NCI-H1105 (cell line): ENCODE results near the gene LRRTM4.
"Not testable (repeated sequence)": the region's sequence is repeated elsewhere in the genome, so short reads cannot be mapped to it uniquely, and the experiment has no call there.

Experiments
- DNase-seq: peaks from one replicate; lab custom pipeline; 2025; lab: John Stamatoyannopoulos, UW

Gene LRRTM4

DNA sequence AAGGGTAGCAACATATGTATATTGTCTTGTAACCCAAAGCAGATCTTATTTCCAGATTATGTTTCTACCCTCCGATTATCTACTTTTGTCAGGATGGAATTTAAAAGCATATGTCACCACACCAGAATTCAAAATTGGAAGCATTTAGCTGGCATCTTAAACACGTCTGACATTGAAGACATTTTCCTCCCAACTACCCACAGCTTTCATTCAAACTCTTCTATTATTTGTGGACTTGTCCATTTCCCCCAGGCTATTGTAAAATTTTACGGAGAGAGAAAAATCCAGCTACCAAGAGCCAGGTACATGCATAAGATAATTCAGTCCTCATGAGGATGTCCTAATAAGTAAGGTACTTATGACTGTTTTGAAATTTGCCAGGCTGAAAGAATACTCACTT is 659.3 kb downstream of the LRRTM4 start:
- no peak for DNase-seq

DNA sequence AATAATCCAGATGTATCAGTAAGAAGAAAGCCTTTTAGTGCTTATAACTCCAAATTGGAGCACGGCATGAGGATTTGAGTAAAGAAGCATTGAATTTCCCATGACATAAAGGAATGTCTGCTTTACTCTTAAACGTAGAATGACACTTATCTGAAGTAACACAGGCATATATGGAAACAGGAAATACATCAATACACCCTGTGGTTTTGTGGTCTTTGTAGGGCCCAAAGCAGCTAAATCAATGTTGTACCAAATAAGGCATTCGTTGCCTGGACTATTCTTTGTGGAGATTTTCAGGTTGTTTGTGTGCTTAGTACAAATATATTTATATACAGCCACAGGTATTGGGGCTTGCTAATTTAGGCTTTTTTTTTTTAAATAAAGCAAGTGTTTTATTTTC is 660.5 kb downstream of the LRRTM4 start:
- DNase-seq: no peak

DNA sequence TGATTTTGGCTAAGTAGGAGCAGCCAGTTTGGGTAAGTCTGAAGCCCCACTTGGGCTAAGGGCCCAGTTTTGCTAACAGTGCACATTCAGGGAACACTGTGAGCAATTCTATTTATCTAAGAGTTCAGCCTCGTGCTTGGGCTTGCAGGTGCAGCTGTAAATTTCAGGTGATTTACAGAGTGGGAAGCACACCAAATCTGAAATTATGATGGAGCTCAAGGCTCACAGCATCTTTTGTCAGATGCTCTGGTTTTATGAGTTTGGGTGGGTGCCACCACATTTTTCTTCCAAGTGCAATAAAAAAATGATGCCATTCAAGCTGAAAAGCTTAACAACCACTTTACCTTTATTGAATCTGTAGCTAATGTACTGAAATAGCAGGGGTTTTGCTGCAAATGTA is 671.2 kb downstream of the LRRTM4 start:
- peak; percentile 95 for DNase-seq

DNA sequence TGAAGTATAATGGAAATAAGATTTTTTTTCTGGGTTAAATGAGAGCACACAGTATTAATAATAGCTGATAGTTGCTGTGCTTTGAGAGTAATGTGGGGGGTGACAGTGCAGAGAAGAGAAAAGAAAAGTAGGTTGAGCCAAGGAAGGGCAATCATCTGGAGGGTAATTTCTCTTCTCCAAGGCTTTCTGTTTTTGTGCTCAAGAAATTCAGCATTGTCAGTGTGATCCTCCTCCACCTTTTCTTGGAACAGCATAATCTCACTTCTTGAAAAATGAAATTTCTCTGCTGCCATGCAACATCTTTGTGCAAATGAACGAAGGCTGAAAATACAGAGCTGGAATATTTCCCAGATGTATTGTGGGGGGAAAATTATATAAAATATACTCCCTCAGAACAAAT is 673.1 kb downstream of the LRRTM4 start:
- no peak for DNase-seq

DNA sequence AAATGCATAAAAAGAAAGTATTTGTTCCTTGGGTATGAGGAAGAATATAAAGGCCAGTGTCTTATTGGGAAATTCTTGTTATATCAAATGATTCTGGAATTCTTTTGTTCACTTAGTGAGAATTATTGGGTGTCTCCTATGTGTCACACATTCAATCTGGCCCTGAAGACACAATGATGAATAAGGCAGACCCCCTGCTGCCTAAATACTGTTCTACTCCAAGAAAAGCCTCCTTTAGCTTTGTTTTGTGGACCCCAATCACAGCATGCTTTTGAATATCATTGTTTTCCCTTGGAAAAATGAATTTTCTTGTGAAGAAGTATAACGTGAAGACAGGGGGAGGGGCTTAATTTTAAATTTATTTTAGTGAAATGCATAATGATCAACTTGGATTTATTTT is 682.4 kb downstream of the LRRTM4 start:
- DNase-seq: no peak

DNA sequence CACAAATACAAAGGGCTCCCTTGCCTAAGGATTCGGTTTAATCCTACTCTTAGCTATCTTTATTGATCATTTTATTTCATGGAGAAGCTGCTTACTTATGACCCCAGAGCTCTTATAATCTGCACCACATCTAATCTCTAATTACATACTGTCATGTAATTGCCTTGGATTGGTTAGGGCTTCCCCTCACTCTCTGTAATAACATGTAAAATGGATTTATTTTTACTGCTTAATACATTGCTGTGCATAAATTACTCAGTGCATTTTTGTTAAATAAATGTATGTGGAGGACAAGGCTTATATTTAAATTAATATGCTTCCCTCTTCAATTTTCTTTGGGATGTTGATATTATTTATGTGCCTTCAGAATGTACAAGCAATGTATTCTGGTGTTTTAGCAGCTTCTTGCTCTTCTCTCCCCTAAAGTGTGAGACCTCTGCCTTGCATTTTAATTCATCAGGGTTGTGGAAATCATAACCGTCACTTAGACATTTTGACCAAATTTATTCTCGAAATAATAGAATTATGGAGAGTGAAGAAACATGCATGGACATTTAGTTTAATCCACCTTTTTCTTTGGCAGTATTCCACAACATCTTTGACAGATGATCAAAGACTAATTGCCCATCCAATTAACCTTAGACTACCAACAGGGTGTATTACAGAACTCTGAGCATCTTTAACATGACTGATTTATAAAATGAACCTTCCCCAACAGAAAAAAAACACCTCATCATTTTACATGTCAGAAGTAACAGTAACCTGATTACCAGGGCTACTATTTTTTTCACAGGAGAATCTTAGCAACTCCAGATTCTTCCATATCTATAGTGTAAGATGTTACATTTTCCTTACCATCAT is 692.6 kb downstream of the LRRTM4 start:
- no peak for DNase-seq

DNA sequence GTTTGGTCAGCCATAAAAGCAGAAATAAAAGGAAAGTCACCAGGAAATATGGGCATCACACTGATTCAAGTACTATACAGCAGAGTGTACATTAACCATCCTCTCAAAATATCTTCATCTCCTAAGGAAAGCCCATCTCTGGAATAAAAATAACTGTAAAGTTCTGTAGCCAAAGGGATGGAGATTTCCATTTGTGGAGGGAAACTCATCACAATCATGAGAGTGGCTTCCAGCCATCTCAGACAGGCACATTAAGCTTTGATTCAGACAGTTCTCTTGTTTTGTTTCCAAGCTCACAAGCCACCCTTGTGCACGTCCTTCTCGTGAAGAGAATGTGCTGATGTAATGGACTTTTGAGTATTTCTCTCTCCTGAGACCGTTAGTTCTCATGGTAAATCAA is 695.5 kb downstream of the LRRTM4 start:
- DNase-seq: no peak

DNA sequence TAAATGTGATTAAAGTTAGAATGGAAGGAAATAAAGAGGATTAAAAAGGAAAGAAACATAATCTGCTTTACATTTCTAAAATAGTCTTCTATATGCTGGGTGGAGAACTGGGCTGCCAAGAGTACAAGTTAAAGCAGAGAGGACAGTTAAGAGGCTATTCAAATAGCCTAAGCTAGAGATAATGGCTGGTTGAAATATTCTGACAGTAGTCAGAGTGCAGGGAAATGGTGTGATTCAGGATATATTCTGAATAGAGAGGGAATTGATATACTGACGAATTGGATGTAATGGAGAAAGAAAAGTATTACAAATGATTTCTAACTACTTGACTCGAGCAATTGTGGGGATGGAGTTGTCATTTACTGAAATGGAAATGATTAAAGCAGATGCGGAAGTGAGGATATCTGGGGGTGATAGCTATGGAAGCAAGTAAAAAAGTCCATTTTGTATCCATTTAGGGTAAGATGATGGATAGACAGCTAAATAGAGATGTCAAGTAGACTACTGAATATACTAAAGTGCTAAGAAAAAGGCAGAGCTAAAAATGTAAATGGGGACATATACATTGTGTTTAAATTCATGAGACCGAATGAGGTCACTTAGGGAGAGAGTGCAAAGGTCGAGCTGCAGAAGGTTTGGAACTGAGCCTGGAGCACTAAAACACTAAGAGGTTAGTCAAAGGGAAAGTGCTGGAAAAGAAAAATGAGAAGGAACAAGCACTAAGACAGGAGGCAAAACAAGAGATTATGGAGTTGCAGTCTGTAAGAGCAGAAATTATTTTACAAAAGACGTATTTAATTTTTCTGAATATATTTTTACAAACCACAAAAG is 696.8 kb downstream of the LRRTM4 start:
- DNase-seq: no peak

DNA sequence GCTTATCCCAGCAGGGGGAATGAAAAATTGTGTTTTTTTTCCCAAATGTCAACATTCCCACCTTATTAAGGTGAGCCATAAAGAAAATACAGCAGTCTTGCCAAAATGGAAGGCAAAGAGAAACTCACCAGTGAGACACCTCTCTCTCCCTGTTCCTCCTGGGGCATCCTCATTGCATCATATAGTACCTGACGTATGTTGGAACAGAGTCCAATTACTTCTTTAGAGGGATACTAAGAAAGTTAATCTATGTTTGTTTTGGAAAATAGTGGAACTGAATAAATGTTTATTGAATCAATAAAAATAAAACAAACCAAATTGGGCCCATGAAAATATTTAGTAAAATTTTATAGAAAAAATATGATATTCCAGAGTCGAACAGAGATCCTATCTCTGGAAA is 700.4 kb downstream of the LRRTM4 start:
- DNase-seq: no peak

DNA sequence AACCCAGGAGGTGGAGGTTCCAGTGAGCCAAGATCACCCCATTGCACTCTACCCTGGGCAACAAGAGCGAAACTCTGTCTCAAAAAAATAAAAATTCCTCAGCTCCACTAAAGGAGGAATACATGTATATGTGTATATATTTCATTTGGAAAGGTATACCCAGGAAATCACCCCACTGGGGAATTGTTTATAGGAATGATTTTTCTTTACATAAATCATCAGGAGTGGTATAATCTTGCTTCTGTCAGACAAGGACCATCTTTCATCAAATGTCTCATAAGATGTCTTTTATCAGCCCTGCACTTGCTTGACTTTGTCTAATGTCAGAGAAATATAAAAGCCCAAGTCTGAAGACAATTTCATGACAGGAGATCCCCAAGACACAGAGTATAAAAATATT is 709.1 kb downstream of the LRRTM4 start:
- no peak for DNase-seq

DNA sequence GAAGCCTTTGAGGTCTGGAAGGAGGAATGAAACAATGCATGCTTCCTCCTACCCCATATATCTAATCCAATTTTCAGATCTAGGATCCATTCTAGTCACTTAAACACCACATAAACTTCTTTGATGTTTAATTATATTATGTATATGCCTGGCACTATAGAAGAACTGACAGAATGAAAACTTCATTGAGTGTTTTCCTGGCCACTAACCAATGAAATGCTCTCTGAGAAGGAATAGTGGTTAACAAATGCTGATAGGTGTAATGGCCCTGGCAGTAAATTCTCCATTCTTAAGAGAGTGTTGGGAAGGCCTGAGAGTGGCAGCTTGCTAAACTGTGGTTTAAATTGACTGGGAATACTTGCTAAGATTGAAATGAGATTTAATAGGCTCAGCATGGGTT is 710.0 kb downstream of the LRRTM4 start:
- DNase-seq: no peak

DNA sequence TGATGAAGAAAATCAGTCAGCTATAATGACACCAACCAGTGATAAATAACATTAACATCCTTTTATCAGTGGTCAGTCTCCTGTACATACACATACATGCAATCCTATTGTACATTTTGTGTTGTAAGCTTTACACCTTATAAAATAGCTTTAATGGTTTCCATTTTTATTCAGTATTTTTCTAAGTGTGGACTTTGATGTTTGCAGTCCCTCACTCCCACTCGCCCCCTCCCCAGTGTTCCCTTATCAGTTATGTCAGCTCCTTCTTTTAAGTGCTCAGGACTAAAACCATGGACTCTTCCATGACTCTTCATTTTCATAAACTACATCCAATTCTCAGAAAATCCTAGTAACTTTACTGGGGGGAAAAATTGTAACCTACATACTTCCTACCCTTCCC is 713.0 kb downstream of the LRRTM4 start:
- DNase-seq: no peak

DNA sequence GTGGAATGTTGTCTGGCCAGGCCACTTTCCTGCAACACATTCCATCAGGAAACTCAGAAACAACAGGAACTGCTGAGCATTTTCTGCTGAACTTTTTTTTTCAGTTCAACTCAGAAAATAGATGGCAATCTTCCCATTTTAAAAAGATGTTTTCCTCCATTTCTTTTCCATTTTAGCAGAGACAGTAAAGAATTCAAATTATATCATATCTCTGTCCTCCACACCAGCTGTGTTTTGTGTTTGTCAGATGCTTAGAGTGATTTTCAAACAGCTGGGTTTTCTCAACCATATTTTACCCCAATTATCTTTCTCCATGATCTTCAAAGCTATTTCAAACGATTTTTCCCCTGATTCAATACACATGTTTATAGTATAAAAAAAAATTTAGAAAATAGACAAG is 713.4 kb downstream of the LRRTM4 start:
- no peak for DNase-seq

DNA sequence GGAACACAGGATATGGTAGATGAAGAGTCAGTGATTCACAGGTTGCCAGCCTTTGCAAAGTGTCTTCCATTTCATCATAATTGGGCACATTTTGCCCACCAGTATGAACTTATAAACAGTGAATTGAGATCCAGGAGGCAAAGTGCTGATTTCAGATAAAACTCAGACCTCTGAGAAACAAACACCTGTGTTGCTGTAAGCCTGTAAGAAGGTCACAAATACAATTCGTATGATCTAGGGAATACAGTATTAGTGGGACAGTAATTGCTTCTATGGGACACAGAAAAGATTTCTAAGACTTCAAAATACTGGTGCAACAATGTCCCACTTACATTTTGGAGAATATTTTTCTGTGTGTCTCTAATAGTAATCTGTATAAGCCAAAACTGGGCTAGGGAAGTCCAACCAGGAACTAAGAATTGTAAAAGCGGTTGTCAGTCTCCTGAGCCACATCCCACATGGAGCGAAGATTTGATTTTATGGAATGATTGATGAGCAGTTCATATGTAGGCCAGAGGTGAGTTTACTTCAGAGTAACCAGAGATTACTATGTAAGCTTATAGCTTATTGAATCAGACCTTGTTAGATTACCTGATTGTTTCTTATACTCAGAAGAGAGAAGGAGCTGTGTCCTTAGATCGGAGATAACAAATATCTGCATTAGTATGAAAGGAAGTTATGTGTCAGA is 728.4 kb downstream of the LRRTM4 start:
- DNase-seq: no peak

DNA sequence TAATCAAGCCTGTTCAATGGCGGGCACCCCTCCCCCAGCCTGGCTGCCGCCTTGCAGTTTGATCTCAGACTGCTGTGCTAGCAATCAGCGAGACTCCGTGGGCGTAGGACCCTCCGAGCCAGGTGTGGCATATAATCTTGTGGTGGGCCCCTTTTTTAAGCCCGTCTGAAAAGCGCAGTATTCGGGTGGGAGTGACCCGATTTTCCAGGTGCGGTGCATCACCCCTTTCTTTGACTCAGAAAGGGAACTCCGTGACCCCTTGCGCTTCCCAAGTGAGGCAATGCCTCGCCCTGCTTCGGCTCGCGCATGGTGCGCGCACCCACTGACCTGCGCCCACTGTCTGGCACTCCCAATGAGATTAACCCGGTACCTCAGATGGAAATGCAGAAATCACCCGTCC is 740.9 kb downstream of the LRRTM4 start:
- DNase-seq: not testable (repeated sequence)

DNA sequence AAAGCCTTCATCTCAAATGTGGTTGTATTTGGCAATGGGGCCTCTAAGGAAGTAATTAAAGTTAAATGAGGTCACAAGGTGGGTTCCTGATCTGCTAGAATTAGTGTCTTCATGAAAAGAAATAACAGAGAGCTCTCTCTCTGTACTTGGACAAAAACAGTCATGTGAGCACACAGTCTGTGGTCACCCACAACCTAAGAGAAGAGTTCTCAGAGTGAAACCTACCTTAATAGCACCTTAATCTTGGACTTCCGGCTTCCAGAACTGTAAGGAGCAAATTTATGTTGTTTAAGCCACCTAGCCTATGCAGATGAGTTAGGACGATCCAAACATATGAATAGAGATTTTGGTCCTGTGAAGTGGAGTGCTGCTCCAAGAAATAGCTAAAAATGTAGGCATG is 758.9 kb downstream of the LRRTM4 start:
- no peak for DNase-seq

DNA sequence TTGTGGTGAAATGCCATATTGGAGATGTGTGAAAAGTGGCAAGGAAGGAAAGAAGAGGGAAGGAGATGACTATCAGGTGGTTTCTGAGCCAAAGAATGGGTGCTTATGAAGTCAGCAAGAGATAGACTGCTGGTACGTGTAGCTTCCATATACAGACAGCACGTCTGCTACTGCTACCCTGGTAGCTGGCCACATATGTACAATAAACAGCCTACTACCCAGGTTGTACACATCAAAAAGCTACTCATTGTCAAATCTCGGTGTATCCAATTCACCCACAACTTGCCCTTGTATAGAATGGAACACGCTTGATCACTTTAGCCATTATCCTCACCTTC is 761.8 kb downstream of the LRRTM4 start:
- no peak for DNase-seq

DNA sequence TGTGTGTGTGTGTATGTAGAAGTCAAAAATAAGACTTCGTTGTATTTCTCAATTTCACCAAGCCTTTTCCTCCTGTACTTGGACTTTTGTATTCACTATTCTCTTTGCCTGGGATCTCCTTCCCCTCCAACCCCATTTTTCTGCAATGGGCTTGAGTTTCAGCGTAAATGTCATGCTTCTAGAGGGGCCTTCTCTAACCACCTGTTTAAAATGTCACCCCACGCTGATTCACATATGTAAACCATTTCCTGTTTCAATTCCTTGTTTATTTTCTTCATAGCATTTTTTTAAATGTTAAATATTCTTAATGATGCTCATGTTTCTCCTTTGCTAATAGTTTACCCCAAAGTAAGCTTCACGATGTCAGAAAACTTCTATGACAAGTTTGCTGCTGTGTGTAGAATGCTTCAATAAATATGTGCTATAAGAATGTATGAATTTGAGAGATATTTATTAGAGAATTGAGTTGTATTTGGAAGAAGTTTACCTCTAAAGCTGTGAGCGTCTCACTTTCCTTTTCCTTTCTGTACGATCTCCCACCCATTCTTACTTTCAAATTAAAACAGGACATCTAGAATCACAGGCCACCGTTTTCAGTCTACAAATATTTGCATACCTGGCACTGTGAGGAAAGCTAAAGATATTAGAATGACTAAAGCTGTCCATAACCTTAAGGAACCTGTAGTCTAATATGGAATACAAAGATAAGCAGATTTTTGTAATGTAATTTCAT is 762.4 kb downstream of the LRRTM4 start:
- DNase-seq: no peak

DNA sequence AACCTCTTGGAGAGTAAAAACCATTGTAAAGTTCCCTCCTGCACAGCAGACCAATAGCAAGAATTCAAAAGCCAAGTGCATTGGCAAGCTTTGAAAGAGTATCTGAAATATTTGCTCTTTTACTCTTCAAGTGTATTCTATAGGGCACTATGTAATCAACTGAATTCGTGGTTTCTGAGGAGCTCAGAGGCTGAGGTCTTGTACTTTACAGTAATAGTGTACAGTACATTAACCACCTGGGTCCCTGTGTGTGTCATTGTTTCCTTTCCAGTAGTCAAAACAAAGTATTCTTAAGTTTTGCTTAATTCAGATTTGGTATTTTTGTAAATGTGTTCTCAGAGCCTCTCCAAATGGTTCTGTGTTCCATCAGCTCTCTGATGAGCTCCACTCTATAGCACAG is 769.7 kb downstream of the LRRTM4 start:
- no peak for DNase-seq

DNA sequence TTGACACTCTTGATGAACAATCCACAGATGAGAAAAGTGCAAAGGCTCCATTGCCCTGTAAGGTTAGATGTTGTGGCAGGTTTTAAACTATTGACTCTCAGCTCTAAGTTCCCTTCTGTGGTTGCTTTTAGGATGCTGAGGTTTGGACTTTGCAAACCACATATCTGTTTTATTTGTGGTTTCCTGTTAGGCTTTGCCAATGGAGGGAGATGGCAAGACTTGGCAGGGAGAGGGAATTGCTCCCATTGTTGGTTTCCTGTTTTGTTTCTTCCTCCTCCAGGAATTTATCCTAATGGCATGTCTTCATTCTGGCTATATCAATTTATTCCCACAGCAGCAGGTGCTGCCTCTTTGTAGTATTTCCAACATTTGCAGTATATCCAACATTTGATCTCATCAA is 772.3 kb downstream of the LRRTM4 start:
- DNase-seq: no peak

DNA sequence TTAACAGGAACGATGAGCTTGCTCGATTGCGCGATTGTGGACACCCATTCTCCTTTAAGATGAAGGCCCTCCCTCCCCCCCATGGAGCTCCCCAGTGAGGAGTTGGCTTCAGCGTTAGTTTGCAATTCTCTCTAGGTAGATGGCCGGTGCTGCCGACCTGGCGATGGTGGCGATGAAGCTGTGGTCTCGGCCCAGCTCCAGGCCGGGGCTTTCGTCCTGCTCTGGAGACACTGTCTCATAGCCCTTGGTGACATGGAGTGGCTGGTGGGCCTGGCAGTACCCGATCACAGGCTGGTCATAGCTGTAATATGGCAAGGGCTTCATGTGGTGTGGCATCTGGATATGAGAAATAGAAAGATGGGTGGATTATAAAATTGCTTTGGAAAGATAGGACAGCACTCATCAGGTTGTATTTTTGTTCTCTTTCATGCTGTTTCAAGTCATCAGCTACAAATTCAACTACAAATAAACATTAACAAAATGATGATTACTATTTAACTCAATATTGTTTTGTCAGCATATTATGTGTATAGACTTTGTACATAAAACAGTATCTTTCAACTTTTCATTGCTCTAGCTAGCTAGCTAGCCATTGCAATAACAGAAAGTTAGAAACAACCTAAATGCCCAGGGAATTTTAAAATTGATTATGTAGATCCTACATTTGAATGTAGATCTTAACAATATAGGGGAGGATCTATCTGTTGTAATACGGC is 773.4 kb downstream of the LRRTM4 start:
- DNase-seq: no peak

DNA sequence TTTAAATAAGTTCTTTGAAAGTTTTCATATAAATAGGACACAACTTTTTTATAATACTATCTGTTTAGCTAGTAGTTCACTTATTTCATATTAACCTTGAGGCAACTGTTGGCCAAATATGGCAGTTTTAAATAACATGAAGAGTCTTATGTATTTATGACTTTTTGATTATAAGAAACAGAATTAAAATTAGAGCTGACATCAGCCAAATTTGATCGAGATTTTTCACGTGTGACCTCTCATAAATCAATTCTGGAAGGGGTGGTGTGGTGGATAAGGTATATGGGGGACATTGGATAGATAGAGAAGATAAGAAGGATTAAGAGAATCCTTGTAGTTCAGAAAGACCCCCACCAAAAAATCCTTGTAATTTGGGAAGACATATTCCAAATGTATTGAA is 776.6 kb downstream of the LRRTM4 start:
- no peak for DNase-seq
